ENCODE measurements around the gene RNF212B. TPM values are rescaled to one million over a fixed set of nuclear protein-coding genes. Genes with fewer than 3 reads are reported as not detected.

RNF212B gene
- total RNA-seq, 4 donors from 2014 or later: not detected

GRCh38 chr14:23245282-23245681 is 7.5 kb downstream of the RNF212B start:
- TF ChIP-seq POLR2A (IDR thresholded peaks at IDR 0.05): no peak
- TF ChIP-seq CTCF (IDR thresholded peaks at IDR 0.05): no peak
- H3K9me3 ChIP-seq: no peaks in the 10 kb centered on the region
- H3K4me3 ChIP-seq: no peak overlapping the region
- H3K27me3 ChIP-seq: no peaks in the 10 kb centered on the region
- no peak overlapping the region for H3K27ac ChIP-seq
- no peaks in the 10 kb centered on the region for H3K4me1 ChIP-seq
- intact Hi-C loops (cut with DNase I; ENCODE audit: low total_unique reads): no loop called here
- no peaks in the 10 kb centered on the region for H3K36me3 ChIP-seq
- DNase-seq: no peak

GRCh38 chr14:23248601-23249000 is 10.9 kb downstream of the RNF212B start:
- Histone ChIP-seq H3K36me3 (no peaks in the 10 kb centered on the region), H3K4me1 (no peaks in the 10 kb centered on the region), H3K27me3 (no peaks in the 10 kb centered on the region), H3K27ac (no peak overlapping the region), H3K4me3 (no peak overlapping the region), H3K9me3 (no peaks in the 10 kb centered on the region)
- intact Hi-C loops (cut with DNase I; ENCODE audit: low total_unique reads): no loop called here
- no peak for TF ChIP-seq CTCF (IDR thresholded peaks at IDR 0.05)
- TF ChIP-seq POLR2A (IDR thresholded peaks at IDR 0.05): no peak
- no peak for DNase-seq

- H3K4me3 ChIP-seq: no peak overlapping the region
- H3K27ac ChIP-seq: no peak overlapping the region
- no peaks in the 10 kb centered on the region for H3K27me3 ChIP-seq
- H3K36me3 ChIP-seq: no peaks in the 10 kb centered on the region
- DNase-seq: no peak
- no peaks in the 10 kb centered on the region for H3K4me1 ChIP-seq
- no peaks in the 10 kb centered on the region for H3K9me3 ChIP-seq
- TF ChIP-seq CTCF (IDR thresholded peaks at IDR 0.05): no peak
- TF ChIP-seq POLR2A (IDR thresholded peaks at IDR 0.05): no peak
- intact Hi-C loops (cut with DNase I; ENCODE audit: low total_unique reads): no loop called here
Measured at GRCh38 chr14:23249824-23250223, 12.1 kb downstream of the RNF212B start.

- Histone ChIP-seq H3K4me1 (no peaks in the 10 kb centered on the region), H3K36me3 (no peaks in the 10 kb centered on the region), H3K9me3 (no peaks in the 10 kb centered on the region), H3K4me3 (no peak overlapping the region), H3K27me3 (no peaks in the 10 kb centered on the region), H3K27ac (no peak overlapping the region)
- no peak for DNase-seq
- TF ChIP-seq POLR2A (IDR thresholded peaks at IDR 0.05) (no peak), CTCF (IDR thresholded peaks at IDR 0.05) (no peak)
- intact Hi-C loops (cut with DNase I; ENCODE audit: low total_unique reads): no loop called here
Measured at GRCh38 chr14:23252006-23252405, 14.3 kb downstream of the RNF212B start.

GRCh38 chr14:23252420-23253333 is 14.9 kb downstream of the RNF212B start:
- DNase-seq: no peak
- intact Hi-C loops (cut with DNase I; ENCODE audit: low total_unique reads): no loop called here
- Histone ChIP-seq H3K36me3 (no peaks in the 10 kb centered on the region), H3K4me3 (no peak overlapping the region), H3K9me3 (no peaks in the 10 kb centered on the region), H3K27ac (no peak overlapping the region), H3K27me3 (no peaks in the 10 kb centered on the region), H3K4me1 (no peaks in the 10 kb centered on the region)
- TF ChIP-seq CTCF (IDR thresholded peaks at IDR 0.05) (no peak), POLR2A (IDR thresholded peaks at IDR 0.05) (no peak)
